ENCODE measurements around the gene LGR4.

- TF ChIP-seq POLR2AphosphoS2 (IDR thresholded peaks at IDR 0.05; ENCODE audit: low read depth, low read length), result no peak
- TF ChIP-seq, protein P1, sequence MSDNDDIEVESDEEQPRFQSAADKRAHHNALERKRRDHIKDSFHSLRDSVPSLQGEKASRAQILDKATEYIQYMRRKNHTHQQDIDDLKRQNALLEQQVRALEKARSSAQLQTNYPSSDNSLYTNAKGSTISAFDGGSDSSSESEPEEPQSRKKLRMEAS (IDR thresholded peaks at IDR 0.05; ENCODE audit: low read depth, low read length), result no peak
- no peak for TF ChIP-seq POLR2A (IDR thresholded peaks at IDR 0.05; ENCODE audit: low read depth, low read length)
- TF ChIP-seq, protein P2, sequence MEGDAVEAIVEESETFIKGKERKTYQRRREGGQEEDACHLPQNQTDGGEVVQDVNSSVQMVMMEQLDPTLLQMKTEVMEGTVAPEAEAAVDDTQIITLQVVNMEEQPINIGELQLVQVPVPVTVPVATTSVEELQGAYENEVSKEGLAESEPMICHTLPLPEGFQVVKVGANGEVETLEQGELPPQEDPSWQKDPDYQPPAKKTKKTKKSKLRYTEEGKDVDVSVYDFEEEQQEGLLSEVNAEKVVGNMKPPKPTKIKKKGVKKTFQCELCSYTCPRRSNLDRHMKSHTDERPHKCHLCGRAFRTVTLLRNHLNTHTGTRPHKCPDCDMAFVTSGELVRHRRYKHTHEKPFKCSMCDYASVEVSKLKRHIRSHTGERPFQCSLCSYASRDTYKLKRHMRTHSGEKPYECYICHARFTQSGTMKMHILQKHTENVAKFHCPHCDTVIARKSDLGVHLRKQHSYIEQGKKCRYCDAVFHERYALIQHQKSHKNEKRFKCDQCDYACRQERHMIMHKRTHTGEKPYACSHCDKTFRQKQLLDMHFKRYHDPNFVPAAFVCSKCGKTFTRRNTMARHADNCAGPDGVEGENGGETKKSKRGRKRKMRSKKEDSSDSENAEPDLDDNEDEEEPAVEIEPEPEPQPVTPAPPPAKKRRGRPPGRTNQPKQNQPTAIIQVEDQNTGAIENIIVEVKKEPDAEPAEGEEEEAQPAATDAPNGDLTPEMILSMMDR (IDR thresholded peaks at IDR 0.05 in 2 of 3, conservative IDR thresholded peaks at IDR 0.05 in 1 of 3; ENCODE audit: control insufficient read depth in 2 of 3, extremely low read depth in 1 of 3, insufficient read depth in 1 of 3, low read depth in 3 of 3, low read length in 3 of 3), result no peak
- TF ChIP-seq SPI1 (IDR thresholded peaks at IDR 0.05; ENCODE audit: borderline replicate concordance, insufficient read depth, low read depth, low read length), result no peak
- TF ChIP-seq TCF12 (IDR thresholded peaks at IDR 0.05; ENCODE audit: low read depth, low read length), result no peak
- TF ChIP-seq REST (IDR thresholded peaks at IDR 0.05; ENCODE audit: low read depth, low read length), result no peak
- TF ChIP-seq POLR2AphosphoS5 (IDR thresholded peaks at IDR 0.05; ENCODE audit: low read length), result no peak
- no peak for TF ChIP-seq SUPT20H (IDR thresholded peaks at IDR 0.05; ENCODE audit: borderline replicate concordance, control insufficient read depth, low read depth, low read length)
- no peak for TF ChIP-seq ASH2L (IDR thresholded peaks at IDR 0.05; ENCODE audit: borderline replicate concordance, low read depth)
- TF ChIP-seq GABPA (IDR thresholded peaks at IDR 0.05; ENCODE audit: low read depth), result no peak
- no peak for TF ChIP-seq NFYB (IDR thresholded peaks at IDR 0.05; ENCODE audit: insufficient read depth, low read depth, low read length)
- TF ChIP-seq EED (IDR thresholded peaks at IDR 0.05; ENCODE audit: low read depth), result no peak
Observed at GRCh38 chr11:27489092-27489491, 16.5 kb upstream of the LGR4 start.

Measured in GM12878 (cell line).